Loucy (cell line): ENCODE measurements around the gene SUN5.

ENCODE experiments used
- H2AFZ ChIP-seq: fragments of 200-600 bp; sonication (generic); 2 replicates; pipeline ENCODE4 v1.6.0; 2016; ENCODE audit warnings: antibody characterized with exemption, mild to moderate bottlenecking, low read length, moderate library complexity
- H3F3A ChIP-seq: fragments of 200-600 bp; 2 replicates; pipeline ENCODE4 v1.6.0; 2016; ENCODE audit warnings: antibody characterized with exemption, low read depth, mild to moderate bottlenecking
- H3K27me3 ChIP-seq: fragments of 200-600 bp; sonication (generic); 2 replicates; pipeline ENCODE4 v1.6.1; 2014; ENCODE audit warnings: low read length, mild to moderate bottlenecking; ENCODE audit not compliant: insufficient read depth, poor library complexity, severe bottlenecking
- H3K36me3 ChIP-seq: fragments of 200-600 bp; sonication (generic); 2 replicates; pipeline ENCODE4 v1.6.1; 2016; ENCODE audit warnings: low read length; ENCODE audit not compliant: insufficient read depth
- H3K4me1 ChIP-seq: fragments of 200-600 bp; sonication (generic); 2 replicates; pipeline ENCODE4 v1.5.1; 2014; ENCODE audit warnings: low read length, mild to moderate bottlenecking; ENCODE audit not compliant: insufficient read depth, poor library complexity, severe bottlenecking
- H3K4me2 ChIP-seq: fragments of 200-600 bp; sonication (generic); 2 replicates; pipeline ENCODE4 v1.6.0; 2014; ENCODE audit warnings: antibody characterized with exemption, low read length, low read depth, mild to moderate bottlenecking; ENCODE audit not compliant: poor library complexity, severe bottlenecking
- H3K4me3 ChIP-seq: fragments of 200-600 bp; sonication (generic); 2 replicates; pipeline ENCODE4 v1.5.1; 2014; ENCODE audit warnings: low read length, mild to moderate bottlenecking, mixed read lengths; ENCODE audit not compliant: poor library complexity, severe bottlenecking
- H3K79me2 ChIP-seq: fragments of 200-600 bp; sonication (generic); 2 replicates; pipeline ENCODE4 v1.6.1; 2014; ENCODE audit warnings: low read length; ENCODE audit not compliant: insufficient read depth
- H3K9ac ChIP-seq: fragments of 200-600 bp; sonication (generic); 2 replicates; pipeline ENCODE4 v1.6.0; 2014; ENCODE audit warnings: mild to moderate bottlenecking, low read depth, low read length, moderate library complexity; ENCODE audit not compliant: poor library complexity, severe bottlenecking
- H3K9me2 ChIP-seq: fragments of 200-600 bp; sonication (generic); replicated peaks from 2 replicates; pipeline ENCODE4 v1.6.1; 2016; ENCODE audit warnings: low read depth, low read length, mixed read lengths
- H3K9me3 ChIP-seq: fragments of 200-600 bp; sonication (generic); 2 replicates; pipeline ENCODE4 v1.6.1; 2014; ENCODE audit warnings: mild to moderate bottlenecking, antibody characterized with exemption, low read length, low read depth; ENCODE audit not compliant: insufficient read depth
- H4K20me1 ChIP-seq: fragments of 200-600 bp; sonication (generic); 2 replicates; pipeline ENCODE4 v1.6.0; 2014; ENCODE audit warnings: antibody characterized with exemption, low read length, mild to moderate bottlenecking; ENCODE audit not compliant: insufficient read depth, poor library complexity, severe bottlenecking
- CTCF ChIP-seq: fragments of 200-600 bp; sonication (generic); conservative IDR thresholded peaks from 2 replicates; pipeline ENCODE4 v1.5.1; 2014; ENCODE audit warnings: mild to moderate bottlenecking, antibody characterized with exemption, low read length
- EZH2phosphoT487 ChIP-seq: fragments of 200-600 bp; IDR thresholded peaks from 2 replicates; pipeline ENCODE4 v1.6.1; 2018; ENCODE audit warnings: antibody characterized with exemption, mild to moderate bottlenecking, moderate library complexity, borderline replicate concordance

The SUN5 gene

GRCh38 chr20:32966382-32966781 lies 37.9 kb downstream of the SUN5 start:
- H3K36me3 ChIP-seq = no peaks in the 10 kb centered on the region
- no peaks in the 10 kb centered on the region for H3K9me3 ChIP-seq
- no peaks in the 10 kb centered on the region for H3K27me3 ChIP-seq
- H3K9me2 ChIP-seq = no peaks in the 10 kb centered on the region
- peaks cover 65% of the 10 kb centered on the region for H3K4me1 ChIP-seq
- no peaks in the 10 kb centered on the region for H4K20me1 ChIP-seq
- H3K79me2 ChIP-seq = no peaks in the 10 kb centered on the region
- H3K4me2 ChIP-seq = peak overlapping the region; percentile 52
- peaks cover 14% of the 10 kb centered on the region for H3F3A ChIP-seq
- H3K9ac ChIP-seq = peak overlapping the region; percentile 63
- H2AFZ ChIP-seq = no peak overlapping the region
- peak overlapping the region; percentile 5 for H3K4me3 ChIP-seq
- no peak for TF ChIP-seq CTCF
- no peak for TF ChIP-seq EZH2phosphoT487

DNA sequence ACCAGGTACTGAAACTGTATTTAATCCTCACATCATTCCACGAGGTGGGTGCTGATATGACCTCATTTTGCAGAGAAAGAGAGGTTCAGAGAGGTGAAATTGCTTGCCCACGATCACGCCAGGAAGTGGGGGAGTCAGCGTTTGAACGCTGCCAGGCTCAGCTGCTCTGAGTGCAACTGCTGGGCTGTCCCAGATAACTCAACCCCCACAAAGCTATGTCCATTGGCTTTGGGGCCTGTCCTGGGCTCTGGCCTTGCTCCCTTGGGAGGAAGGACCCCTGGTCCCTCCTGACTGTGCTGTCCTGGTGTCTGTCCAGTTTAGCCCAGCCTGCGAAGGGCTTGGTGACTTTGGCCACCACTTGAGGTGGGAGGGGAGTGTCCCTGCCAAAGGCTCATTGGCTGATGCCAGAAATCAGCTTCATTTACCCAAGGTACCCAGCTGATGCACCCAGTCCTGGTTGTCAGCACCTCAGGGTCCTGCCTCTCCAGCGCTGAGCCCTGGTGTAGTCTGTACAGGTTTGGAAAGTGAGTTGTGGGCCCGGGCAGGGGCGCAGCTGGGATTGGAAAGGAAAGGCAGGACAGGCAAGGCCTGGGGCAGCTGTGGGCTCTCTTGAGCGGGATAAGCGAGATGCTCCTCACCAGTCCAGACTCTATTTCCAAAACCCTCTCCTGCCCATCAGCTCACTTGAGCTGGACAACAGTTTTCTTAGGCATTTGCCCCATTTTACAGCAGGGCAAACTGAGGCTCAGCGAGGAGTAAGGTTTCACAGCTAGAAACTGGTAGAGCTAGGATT lies 38.5 kb downstream of the SUN5 start:
- H3K27me3 ChIP-seq = no peaks in the 10 kb centered on the region

GRCh38 chr20:32965115-32965514 lies 39.1 kb downstream of the SUN5 start:
- Histone ChIP-seq H4K20me1 (no peaks in the 10 kb centered on the region), H3K9me2 (no peaks in the 10 kb centered on the region), H3K9ac (peak overlapping the region; percentile 63), H3K79me2 (no peaks in the 10 kb centered on the region), H3F3A (peaks cover 2% of the 10 kb centered on the region; the same call in 1 of the 2 replicates), H3K9me3 (no peaks in the 10 kb centered on the region), H3K4me2 (peak overlapping the region; percentile 65), H3K4me3 (no peak overlapping the region), H3K4me1 (peaks cover 53% of the 10 kb centered on the region), H3K27me3 (no peaks in the 10 kb centered on the region), H3K36me3 (no peaks in the 10 kb centered on the region), H2AFZ (no peak overlapping the region; the same call in 1 of the 2 replicates)
- TF ChIP-seq CTCF = no peak
- TF ChIP-seq EZH2phosphoT487 = no peak

More for the DNA sequence above, 38.5 kb downstream of the SUN5 start:
- no peaks in the 10 kb centered on the region for H3K36me3 ChIP-seq
- H3K4me2 ChIP-seq = peak overlapping the region; percentile 65
- no peaks in the 10 kb centered on the region for H3K79me2 ChIP-seq
- peak overlapping the region; percentile 63 for H3K9ac ChIP-seq
- H3F3A ChIP-seq = peaks cover 8% of the 10 kb centered on the region
- peaks cover 59% of the 10 kb centered on the region for H3K4me1 ChIP-seq
- H3K4me3 ChIP-seq = peak overlapping the region; percentile 27
- no peaks in the 10 kb centered on the region for H3K9me2 ChIP-seq
- no peaks in the 10 kb centered on the region for H3K9me3 ChIP-seq
- H4K20me1 ChIP-seq = no peaks in the 10 kb centered on the region
- TF ChIP-seq EZH2phosphoT487 (no peak), CTCF (no peak)
- H2AFZ ChIP-seq = no peak overlapping the region; the same call in 1 of the 2 replicates
